ENCODE data around the gene STMP1. TPM values are rescaled to one million over a fixed set of nuclear protein-coding genes. Genes with fewer than 3 reads are reported as not detected.
A peak's percentile ranks its signal among the peaks of the same experiment; 100 is the strongest.

The STMP1 gene
- total RNA-seq: 10 to 100 TPM; 36.4 to 39.7 TPM
- 56.3 TPM for polyA plus RNA-seq (ENCODE audit: insufficient read depth, low read depth, low replicate concordance)
- long read RNA-seq, donor 1, transcript STMP1-202 (3 exons, 2,450 nt): major isoform, 95 of 95 reads
- long read RNA-seq, donor 1, partial matches to known transcripts: 0 of 95 reads
- long read RNA-seq, donor 1, other reads (novel, unspliced or antisense): 0 of 95 reads
- long read RNA-seq, donor 2, transcript STMP1-202 (3 exons, 2,450 nt): major isoform, 51 of 58 reads
- long read RNA-seq, donor 2, partial matches to known transcripts: 6 of 58 reads
- long read RNA-seq, donor 2, other reads (novel, unspliced or antisense): 0 of 58 reads

- 1% methylated on average over 16 to 52 of the region's 60 CpGs for WGBS, 2 donors
- intact Hi-C loops (cut with DNase I; ENCODE audit: low total_unique reads): loop anchor here (10.0 kb wide), 1 partner anchor 132 kb away; no protein-coding TSS in a partner anchor
These were observed at the start of gene STMP1 for GRCh38 chr7:135662373-135663114. TSS of gene STMP1 (plus strand) at chr7:135662514.

GRCh38 chr7:135616136-135616535 lies 46.2 kb upstream of the STMP1 start:
- Histone ChIP-seq H3K36me3 (ENCODE audit: low read depth, missing control alignments) (no peaks in the 10 kb centered on the region), H3K4me1 (peaks cover 10% of the 10 kb centered on the region), H3K9me3 (no peaks in the 10 kb centered on the region), H3K4me3 (no peak overlapping the region), H3K27me3 (no peaks in the 10 kb centered on the region), H3K27ac (no peak overlapping the region)
- intact Hi-C loops (cut with DNase I; ENCODE audit: low total_unique reads): no loop called here
- DNase-seq: no peak
- TF ChIP-seq POLR2A (IDR thresholded peaks at IDR 0.05) (no peak), CTCF (IDR thresholded peaks at IDR 0.05) (no peak)
- WGBS, 2 donors: 95 to 100% methylated on average over 1 of the region's 1 CpG

More at GRCh38 chr7:135662373-135663114, at the start of gene STMP1:
- TF ChIP-seq CTCF (IDR thresholded peaks at IDR 0.05): peak; percentile 90 to 96 (median 93)
- peak; percentile 63 for TF ChIP-seq POLR2A (IDR thresholded peaks at IDR 0.05)
- Histone ChIP-seq H3K4me3 (peak within 1 kb of the TSS; percentile 76 to 85), H3K27me3 (no peaks in the 10 kb centered on the region), H3K4me1 (peaks cover 11% of the 10 kb centered on the region), H3K9me3 (no peaks in the 10 kb centered on the region), H3K36me3 (ENCODE audit: low read depth, missing control alignments) (no peaks in the 10 kb centered on the region), H3K27ac (peak within 1 kb of the TSS; percentile 77 to 95)
- peak; percentile 97 for DNase-seq

GRCh38 chr7:135617781-135618180 lies 44.5 kb upstream of the STMP1 start:
- H3K27ac ChIP-seq: no peak overlapping the region
- no peaks in the 10 kb centered on the region for H3K9me3 ChIP-seq
- 76 to 85% methylated on average over 2 of the region's 2 CpGs for WGBS, 2 donors
- H3K4me3 ChIP-seq: no peak overlapping the region
- no peaks in the 10 kb centered on the region for H3K36me3 ChIP-seq (ENCODE audit: low read depth, missing control alignments)
- H3K27me3 ChIP-seq: no peaks in the 10 kb centered on the region
- peaks cover 10% of the 10 kb centered on the region for H3K4me1 ChIP-seq
- no peak for DNase-seq
- TF ChIP-seq CTCF (IDR thresholded peaks at IDR 0.05) (no peak), POLR2A (IDR thresholded peaks at IDR 0.05) (no peak)
- intact Hi-C loops (cut with DNase I; ENCODE audit: low total_unique reads): no loop called here

GRCh38 chr7:135618510-135618909 lies 43.8 kb upstream of the STMP1 start:
- no peak for DNase-seq
- H3K4me1 ChIP-seq: peaks cover 10% of the 10 kb centered on the region
- no peak overlapping the region for H3K4me3 ChIP-seq
- WGBS, 2 donors: 86 to 88% methylated on average over 7 of the region's 7 CpGs
- H3K36me3 ChIP-seq (ENCODE audit: low read depth, missing control alignments): no peaks in the 10 kb centered on the region
- H3K27me3 ChIP-seq: no peaks in the 10 kb centered on the region
- H3K27ac ChIP-seq: no peak overlapping the region
- no peaks in the 10 kb centered on the region for H3K9me3 ChIP-seq
- TF ChIP-seq CTCF (IDR thresholded peaks at IDR 0.05) (no peak), POLR2A (IDR thresholded peaks at IDR 0.05) (no peak)
- intact Hi-C loops (cut with DNase I; ENCODE audit: low total_unique reads): no loop called here
